ENCODE results near the gene UGT1A6.

The UGT1A6 gene

GRCh38 chr2:233772153-233772552 lies 79.5 kb downstream of the UGT1A6 start:
- DNase-seq, result no peak

GRCh38 chr2:233772583-233772982 lies 79.9 kb downstream of the UGT1A6 start:
- no peak for DNase-seq

GRCh38 chr2:233773854-233774253 lies 81.2 kb downstream of the UGT1A6 start:
- DNase-seq, result no peak

- no peak for DNase-seq
These were observed 82.7 kb downstream of the UGT1A6 start for GRCh38 chr2:233775414-233775813.

- DNase-seq, result no peak
These were observed 85.3 kb downstream of the UGT1A6 start, which contains the start of gene MROH2A for GRCh38 chr2:233778030-233778429. Gene MROH2A, plus strand, starts transcription at chr2:233778330. Its CDS starts 1,029 bp downstream, at chr2:233779359.

GRCh38 chr2:233779722-233780121 lies 87.0 kb downstream of the UGT1A6 start:
- no peak for DNase-seq

GRCh38 chr2:233780771-233781170 lies 88.1 kb downstream of the UGT1A6 start:
- no peak for DNase-seq

GRCh38 chr2:233789554-233789953 lies 96.9 kb downstream of the UGT1A6 start:
- no peak for DNase-seq

- DNase-seq, result no peak
These were observed 98.6 kb downstream of the UGT1A6 start for GRCh38 chr2:233791151-233791882.

- no peak for DNase-seq
These were observed 99.2 kb downstream of the UGT1A6 start for GRCh38 chr2:233791883-233792329.

- DNase-seq, result no peak
These were observed 100.0 kb downstream of the UGT1A6 start for GRCh38 chr2:233792720-233793119.

- DNase-seq, result no peak
These were observed 100.9 kb downstream of the UGT1A6 start for GRCh38 chr2:233793465-233794127.

GRCh38 chr2:233794128-233794658 lies 101.5 kb downstream of the UGT1A6 start:
- no peak for DNase-seq

GRCh38 chr2:233795735-233796171 lies 103.1 kb downstream of the UGT1A6 start:
- DNase-seq, result no peak

- DNase-seq, result no peak
These were observed 103.6 kb downstream of the UGT1A6 start for GRCh38 chr2:233796254-233796653.

GRCh38 chr2:233798335-233799086 lies 105.8 kb downstream of the UGT1A6 start:
- no peak for DNase-seq

GRCh38 chr2:233799087-233799665 lies 106.5 kb downstream of the UGT1A6 start:
- no peak for DNase-seq

GRCh38 chr2:233799716-233800115 lies 107.0 kb downstream of the UGT1A6 start:
- no peak for DNase-seq

- DNase-seq, result no peak
These were observed 107.5 kb downstream of the UGT1A6 start for GRCh38 chr2:233800208-233800607.

GRCh38 chr2:233801357-233802131 lies 108.9 kb downstream of the UGT1A6 start:
- no peak for DNase-seq

GRCh38 chr2:233802132-233802815 lies 109.6 kb downstream of the UGT1A6 start:
- DNase-seq, result no peak
